HG03196 (cell line): ENCODE data around the gene MPC2.

Experiments
- ATAC-seq: cut with Tn5 transposase; IDR thresholded peaks from one replicate; pipeline ENCODE4 v1.9.1; 2021; ENCODE audit not compliant: unreplicated experiment

Gene MPC2

GRCh38 chr1:167936930-167937708 is at the start of gene MPC2:
MPC2 (minus strand) TSS chr1:167937072; CDS start chr1:167935841, 1,231 bp downstream.
- ATAC-seq: no peak

- ATAC-seq: no peak
These were observed 48.1 kb upstream of the MPC2 start for GRCh38 chr1:167984886-167985489.

GRCh38 chr1:167983797-167984420 is 47.0 kb upstream of the MPC2 start:
- no peak for ATAC-seq

- no peak for ATAC-seq
These were observed 45.1 kb upstream of the MPC2 start for GRCh38 chr1:167981933-167982332.

- ATAC-seq: no peak
These were observed 40.4 kb upstream of the MPC2 start for GRCh38 chr1:167977245-167977644.

- no peak for ATAC-seq
These were observed 37.8 kb upstream of the MPC2 start for GRCh38 chr1:167974698-167975097.

GRCh38 chr1:167973832-167974231 is 37.0 kb upstream of the MPC2 start:
- no peak for ATAC-seq

- no peak for ATAC-seq
These were observed 31.7 kb upstream of the MPC2 start for GRCh38 chr1:167968569-167968968.

GRCh38 chr1:167966050-167966449 is 29.2 kb upstream of the MPC2 start:
- ATAC-seq: no peak

- ATAC-seq: no peak
These were observed 27.8 kb upstream of the MPC2 start for GRCh38 chr1:167964646-167965045.

- no peak for ATAC-seq
These were observed 20.8 kb upstream of the MPC2 start for GRCh38 chr1:167957710-167958109.

- ATAC-seq: no peak
These were observed 19.0 kb upstream of the MPC2 start for GRCh38 chr1:167955915-167956314.

GRCh38 chr1:167950569-167950968 is 13.7 kb upstream of the MPC2 start:
- no peak for ATAC-seq

GRCh38 chr1:167949785-167950184 is 12.9 kb upstream of the MPC2 start:
- no peak for ATAC-seq

- ATAC-seq: no peak
These were observed 10.9 kb upstream of the MPC2 start for GRCh38 chr1:167947733-167948132.

GRCh38 chr1:167943541-167943940 is 6.7 kb upstream of the MPC2 start:
- ATAC-seq: no peak

GRCh38 chr1:167940264-167940663 is 3.4 kb upstream of the MPC2 start:
- ATAC-seq: no peak

GRCh38 chr1:167938080-167938636 is 1.3 kb upstream of the MPC2 start:
- no peak for ATAC-seq

GRCh38 chr1:167937709-167938010 is 788 bp upstream of the MPC2 start:
- ATAC-seq: no peak

GRCh38 chr1:167936068-167936929 is 573 bp downstream of the MPC2 start, which contains the start of gene DCAF6:
DCAF6 (plus strand) TSS chr1:167936683; CDS start chr1:167936912, 229 bp downstream.
- ATAC-seq: peak; percentile 72
